GM19351 (cell line): ENCODE measurements around the gene FHOD3.
A peak's percentile ranks its signal among the peaks of the same experiment; 100 is the strongest.

Experiments
- ATAC-seq: cut with Tn5 transposase; IDR thresholded peaks from one replicate; pipeline ENCODE4 v1.9.1; 2021; ENCODE audit warnings: mild to moderate bottlenecking, moderate library complexity; ENCODE audit not compliant: unreplicated experiment

The FHOD3 gene

DNA sequence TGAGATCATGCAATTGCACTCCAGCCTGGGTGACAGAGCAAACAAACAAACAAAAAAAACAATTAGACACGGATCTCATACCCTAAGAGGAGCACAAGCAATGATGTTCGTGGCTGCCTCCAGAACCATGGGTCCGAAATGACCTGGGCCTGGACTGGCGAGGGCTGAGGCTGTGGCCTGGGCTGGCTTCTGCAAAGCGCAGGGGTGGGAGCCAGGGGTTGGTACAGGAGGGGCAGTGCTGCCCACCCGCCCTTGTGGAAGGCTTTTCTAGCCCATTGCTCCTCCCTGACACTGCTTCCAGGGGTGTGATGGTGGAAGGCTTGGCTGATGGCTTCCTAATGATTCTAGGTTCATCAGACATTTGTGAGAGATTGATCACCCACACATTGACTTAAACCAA lies 167.8 kb downstream of the FHOD3 start:
- no peak for ATAC-seq

GRCh38 chr18:36465970-36466369 lies 168.5 kb downstream of the FHOD3 start:
- ATAC-seq = no peak

- no peak for ATAC-seq
Observed at GRCh38 chr18:36467614-36468013, 170.1 kb downstream of the FHOD3 start.

DNA sequence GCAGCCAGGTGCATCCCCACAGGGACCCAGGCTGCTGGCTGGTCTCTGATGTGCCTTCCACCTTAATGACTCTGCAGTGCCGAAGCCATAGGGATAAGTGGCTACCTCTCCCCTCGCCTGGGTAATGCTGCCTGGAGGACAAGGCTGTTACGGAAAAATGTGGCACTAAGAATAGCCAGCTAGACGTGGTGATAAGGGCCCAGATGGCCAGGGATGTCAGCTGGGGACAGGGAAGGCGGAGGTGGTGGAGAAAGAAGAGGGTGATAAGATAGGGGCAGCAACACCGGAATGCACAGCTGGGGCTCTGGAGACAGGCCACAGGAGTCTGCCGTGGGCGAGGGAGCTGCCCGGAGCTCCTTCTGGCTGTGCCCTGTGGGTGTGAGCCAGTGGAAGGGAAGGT lies 170.6 kb downstream of the FHOD3 start:
- no peak for ATAC-seq

DNA sequence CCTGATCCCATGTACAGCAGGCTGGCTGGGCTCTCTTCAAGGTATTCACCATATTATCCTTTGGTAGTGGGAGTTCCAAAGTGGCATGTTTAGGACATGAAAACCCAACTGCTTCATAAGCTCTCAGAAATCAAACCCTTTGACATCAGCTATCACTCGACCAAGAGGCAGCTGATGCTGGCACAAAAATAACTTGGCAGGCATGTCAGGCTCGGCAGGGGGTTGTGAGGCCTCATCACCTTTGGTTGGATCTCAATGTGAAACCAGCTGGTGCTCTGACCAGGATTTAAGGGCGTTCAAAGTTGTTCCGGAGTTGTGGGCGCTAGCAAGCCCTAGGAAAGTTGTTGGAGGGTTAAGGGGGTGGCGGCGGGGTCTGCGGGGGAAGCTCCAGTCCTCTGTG lies 171.9 kb downstream of the FHOD3 start:
- ATAC-seq = no peak

DNA sequence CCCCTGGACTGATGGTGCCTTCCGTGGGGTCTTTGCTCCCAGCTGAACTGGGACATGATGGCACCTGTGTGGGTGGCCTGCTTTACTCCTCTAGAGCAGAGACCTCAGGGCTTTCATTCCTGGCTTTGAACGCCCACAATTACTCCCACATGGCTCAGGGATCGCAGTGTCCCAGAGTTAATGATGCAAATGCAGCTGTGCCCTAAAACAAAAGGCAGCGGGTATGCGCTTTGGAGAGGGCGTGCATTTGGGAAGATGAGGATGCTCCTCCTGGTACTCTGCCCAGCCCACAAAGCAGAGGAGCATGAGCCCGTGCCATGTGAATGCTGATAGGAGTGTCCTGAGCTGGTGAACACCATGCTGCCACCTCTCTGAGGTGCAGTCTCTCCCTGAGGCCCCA lies 173.4 kb downstream of the FHOD3 start:
- ATAC-seq = no peak

- no peak for ATAC-seq
Observed at GRCh38 chr18:36471393-36471792, 173.9 kb downstream of the FHOD3 start.

DNA sequence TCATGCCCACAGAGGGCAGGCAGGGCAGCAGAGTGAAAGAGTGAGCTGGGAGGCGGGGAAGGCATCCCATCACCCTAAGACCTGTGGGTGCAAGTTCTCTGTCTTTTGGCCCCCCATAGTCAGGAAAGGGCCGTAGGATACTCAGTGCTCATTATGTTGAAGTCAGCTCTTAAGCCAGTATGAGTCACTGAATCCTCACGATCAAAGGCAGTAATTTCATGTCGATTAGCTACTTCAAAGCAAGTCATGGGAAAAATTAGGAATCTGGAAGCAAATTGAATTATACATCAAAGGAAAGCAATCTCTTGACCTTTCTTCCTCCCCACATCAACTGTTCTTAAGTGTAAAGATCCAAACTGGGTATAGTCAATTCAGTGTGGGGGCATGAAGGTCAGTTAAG lies 178.9 kb downstream of the FHOD3 start:
- no peak for ATAC-seq

DNA sequence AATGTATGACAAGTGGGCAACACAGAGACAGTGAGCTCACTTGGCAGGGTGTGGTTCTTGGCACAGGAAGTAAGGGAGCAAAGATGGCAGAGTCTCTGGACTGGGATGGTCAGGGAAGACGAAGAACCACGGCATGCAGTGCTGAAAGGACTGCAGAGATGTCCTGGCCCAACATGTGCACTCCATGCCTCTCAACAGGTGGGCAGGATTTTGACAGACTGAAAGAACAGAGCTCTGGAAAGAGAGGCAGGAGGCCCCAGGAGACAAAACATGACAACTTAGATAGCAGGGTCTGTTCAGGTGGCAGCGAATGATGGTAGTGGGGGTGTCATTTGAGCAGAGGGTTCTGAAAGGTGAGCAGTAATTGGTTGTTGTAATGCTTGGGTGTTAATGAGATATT lies 180.3 kb downstream of the FHOD3 start:
- ATAC-seq = no peak

- ATAC-seq = no peak
Observed at GRCh38 chr18:36481201-36481657, 183.7 kb downstream of the FHOD3 start.

GRCh38 chr18:36481935-36482334 lies 184.4 kb downstream of the FHOD3 start:
- ATAC-seq = no peak

DNA sequence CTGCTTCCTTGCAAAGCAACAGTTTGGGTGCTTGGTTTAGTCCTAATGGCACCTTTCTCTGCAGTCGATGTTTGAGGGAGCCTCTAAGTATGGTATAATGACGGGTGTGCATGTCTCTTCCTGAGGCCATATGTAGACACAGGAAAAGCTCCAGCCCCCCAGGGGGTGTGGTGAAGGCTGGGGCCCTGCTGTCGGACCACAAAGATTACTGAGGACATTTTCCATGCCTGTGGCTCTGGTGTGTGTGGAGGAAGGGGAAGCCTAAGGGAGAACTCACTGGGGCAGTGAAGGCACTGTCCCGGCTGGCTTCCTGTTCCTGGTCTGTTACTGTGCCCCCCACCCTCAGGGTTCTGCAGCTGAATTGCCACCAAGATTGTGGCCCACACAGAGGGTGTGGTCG lies 187.1 kb downstream of the FHOD3 start:
- no peak for ATAC-seq

DNA sequence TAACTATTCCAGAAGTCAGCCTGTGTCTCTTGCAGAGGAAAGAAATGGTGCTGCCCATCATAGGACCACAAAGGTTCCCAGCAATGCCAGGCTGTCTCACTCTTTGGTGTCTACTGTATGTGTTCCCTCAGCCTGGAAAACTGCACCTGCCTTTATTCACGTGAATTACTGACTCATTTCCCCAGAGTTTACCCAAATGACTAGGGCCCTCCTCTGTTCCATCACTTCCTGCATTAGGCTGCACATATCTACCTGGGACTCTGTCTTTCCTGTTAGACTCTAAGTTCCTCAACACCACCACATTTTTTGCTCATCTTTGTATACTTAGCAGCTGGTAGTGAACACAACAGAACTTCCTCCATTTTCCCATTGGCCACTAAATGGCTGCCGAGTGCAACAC lies 188.3 kb downstream of the FHOD3 start:
- ATAC-seq = no peak

- no peak for ATAC-seq
Observed at GRCh38 chr18:36488131-36488530, 190.6 kb downstream of the FHOD3 start.

DNA sequence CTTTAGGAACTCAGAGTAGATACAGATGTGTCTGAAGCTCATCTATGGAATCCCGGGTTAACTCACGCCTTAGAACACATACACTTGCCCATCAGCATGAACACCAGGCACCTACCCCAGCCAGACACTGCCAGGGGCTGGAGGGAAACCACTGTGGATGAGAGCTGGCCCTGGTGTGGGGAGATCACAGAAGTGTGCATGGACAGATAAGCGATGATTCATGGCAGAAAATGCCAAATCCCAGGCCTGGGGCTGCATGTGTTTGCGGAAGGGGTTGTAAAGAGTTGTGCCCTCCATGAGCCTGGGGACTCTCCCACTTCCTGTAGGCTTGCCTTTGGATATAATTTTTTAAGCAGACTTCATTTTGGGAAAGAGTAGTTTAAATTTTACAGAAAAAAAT lies 193.4 kb downstream of the FHOD3 start:
- ATAC-seq = no peak

DNA sequence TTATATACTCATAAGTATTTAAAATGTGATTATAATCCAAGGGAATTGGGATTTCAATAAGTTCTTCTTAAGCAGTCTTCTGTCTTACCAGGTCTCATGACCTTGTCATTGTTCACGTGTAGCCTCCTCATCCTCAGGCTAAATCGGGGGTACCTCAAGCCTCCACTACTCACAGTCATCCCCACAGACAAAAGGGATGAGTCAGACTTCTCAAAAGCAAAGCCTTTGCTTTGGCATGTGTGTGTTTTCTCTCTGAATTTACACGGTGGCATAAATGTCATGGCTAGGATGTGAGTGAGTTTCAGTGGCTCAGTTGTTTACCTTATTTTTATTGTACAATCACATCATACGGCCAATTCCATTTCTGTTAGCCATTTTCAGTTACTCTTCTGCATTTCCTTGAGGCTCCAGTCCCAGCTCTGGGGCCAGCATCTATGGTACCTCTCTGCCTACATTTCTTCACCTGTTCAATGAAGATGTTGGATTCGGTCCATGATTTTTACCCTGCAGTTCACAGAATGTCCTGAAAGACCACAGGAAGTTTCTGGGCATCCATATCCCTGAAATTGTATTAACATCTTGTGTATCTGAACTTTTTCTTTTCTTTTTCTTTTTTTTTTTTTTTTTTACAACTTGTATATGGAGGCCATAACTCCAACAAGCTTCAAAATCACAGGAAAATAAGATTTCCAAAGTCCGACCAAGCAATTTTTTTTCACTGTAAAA lies 195.3 kb downstream of the FHOD3 start:
- ATAC-seq = no peak

- no peak for ATAC-seq
Observed at GRCh38 chr18:36493349-36494159, 196.0 kb downstream of the FHOD3 start.

- ATAC-seq = no peak
Observed at GRCh38 chr18:36494160-36494437, 196.6 kb downstream of the FHOD3 start.

DNA sequence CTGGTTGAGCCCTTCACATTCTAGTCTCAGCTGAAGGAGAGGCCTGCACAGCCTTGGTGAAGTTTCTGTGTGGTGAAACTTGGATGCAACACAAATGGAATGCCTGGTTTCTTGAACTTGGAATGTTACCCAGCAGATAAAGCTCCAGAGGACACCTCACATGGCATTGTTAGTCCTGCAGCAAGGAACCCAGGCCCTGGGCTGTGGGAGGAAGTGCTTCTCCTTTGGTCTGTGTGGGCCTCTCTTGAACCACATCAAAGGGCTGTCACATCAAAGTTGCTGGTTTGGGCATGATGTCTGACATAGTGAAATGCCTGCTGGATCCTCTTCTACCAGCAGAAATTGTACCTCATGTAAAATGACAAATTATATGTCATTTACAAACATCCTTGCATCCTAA lies 198.5 kb downstream of the FHOD3 start:
- ATAC-seq = peak; percentile 63

DNA sequence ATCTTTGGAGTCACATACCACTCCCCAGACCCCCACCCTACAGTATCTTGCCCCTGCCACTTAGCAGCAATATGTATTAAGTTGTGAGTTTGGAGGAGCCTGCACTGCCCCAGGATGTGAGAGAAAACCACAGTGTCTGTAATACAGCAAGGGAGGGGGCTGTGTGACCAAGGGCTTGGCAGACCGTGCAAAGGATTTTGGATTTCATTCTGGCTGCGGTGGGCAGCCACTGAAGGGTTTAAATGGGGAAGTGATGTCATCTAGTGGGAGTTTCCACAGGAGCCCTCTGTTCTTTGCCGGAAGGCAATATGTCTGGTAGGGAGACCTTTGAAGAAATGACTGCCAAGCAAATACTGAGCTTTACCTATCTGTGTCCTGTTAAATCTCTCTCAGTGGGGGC lies 202.4 kb downstream of the FHOD3 start:
- ATAC-seq = peak; percentile 85

DNA sequence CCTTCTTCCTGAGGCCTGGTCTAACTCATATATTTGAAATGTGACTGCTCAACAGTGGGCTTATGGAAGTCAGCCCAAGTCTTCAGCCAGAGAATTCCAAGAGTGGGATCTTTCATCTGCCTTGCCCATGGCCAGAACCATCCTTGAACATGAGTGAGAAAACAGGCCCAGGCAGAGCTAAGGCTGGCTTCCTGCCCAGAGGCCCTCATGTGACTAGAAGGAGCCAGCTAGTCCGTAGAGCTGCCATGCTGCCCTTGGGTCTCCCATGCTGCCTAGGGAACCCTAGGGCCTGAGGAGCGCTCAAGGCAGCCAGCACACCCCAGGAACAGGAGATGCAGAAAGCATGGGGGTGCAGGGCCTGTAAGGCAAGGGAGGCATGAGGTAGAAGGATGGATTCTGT lies 203.6 kb downstream of the FHOD3 start:
- no peak for ATAC-seq

DNA sequence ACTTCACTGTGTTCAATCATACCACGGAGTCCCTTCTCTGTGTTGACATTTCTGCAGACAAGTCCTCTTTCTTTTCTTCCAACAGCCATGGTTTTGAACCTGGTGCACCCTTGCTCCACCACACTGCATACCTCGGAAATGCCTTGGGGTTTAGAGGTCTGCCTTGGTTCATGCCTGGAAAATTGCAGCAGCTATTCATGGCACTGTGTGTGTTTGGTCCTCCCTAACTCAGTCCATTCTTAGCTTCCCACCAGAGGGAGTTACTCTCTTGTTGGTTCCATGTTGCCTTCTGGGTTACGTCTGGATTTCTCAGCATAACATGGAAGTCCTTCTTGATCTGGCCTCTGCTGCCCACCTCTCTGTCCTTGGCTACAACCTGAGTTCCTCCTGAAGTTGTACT lies 206.0 kb downstream of the FHOD3 start:
- ATAC-seq = no peak

DNA sequence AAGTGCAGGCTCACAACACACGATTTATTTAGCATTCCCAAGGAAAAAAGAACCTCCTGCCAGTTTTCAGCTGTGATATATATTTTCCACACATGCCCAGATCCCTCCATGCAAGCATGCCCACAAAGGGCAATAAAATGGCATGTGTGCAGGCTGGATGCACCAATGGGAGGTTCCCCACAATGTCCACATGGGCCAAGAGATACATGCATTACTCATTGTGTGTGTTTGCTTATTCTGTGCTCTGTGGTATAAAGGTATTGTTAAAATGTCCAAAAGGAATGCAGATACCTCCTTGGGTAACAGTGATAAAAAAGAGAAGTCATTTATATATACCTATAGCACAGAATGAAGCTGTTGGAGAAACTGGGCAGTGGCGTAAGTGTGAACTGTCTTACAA lies 207.4 kb downstream of the FHOD3 start:
- no peak for ATAC-seq
